ENCODE measurements around the gene RHOC.
A peak's percentile ranks its signal among the peaks of the same experiment; 100 is the strongest.

RHOC gene

GRCh38 chr1:112677501-112677900, 29.4 kb downstream of the RHOC start:
- DNase-seq: no peak

- DNase-seq: no peak
These were observed 30.4 kb downstream of the RHOC start for GRCh38 chr1:112676543-112676942.

- DNase-seq: no peak
These were observed 31.1 kb downstream of the RHOC start for GRCh38 chr1:112675728-112676381.

GRCh38 chr1:112674986-112675727, 31.8 kb downstream of the RHOC start:
- peak; percentile 77 for DNase-seq

GRCh38 chr1:112674440-112674985, 32.4 kb downstream of the RHOC start, which contains the start of gene MOV10:
TSS of gene MOV10 (plus strand) at chr1:112674659. CDS start at chr1:112674913, 254 bp downstream.
- DNase-seq: peak; percentile 90

GRCh38 chr1:112673592-112674439, 33.1 kb downstream of the RHOC start:
- DNase-seq: peak; percentile 55

- no peak for DNase-seq
These were observed 34.1 kb downstream of the RHOC start for GRCh38 chr1:112672842-112673241.

GRCh38 chr1:112672009-112672408, 34.9 kb downstream of the RHOC start:
- no peak for DNase-seq

- no peak for DNase-seq
These were observed 40.0 kb downstream of the RHOC start for GRCh38 chr1:112666946-112667345.

- no peak for DNase-seq
These were observed 41.1 kb downstream of the RHOC start for GRCh38 chr1:112665857-112666256.

- no peak for DNase-seq
These were observed 55.7 kb downstream of the RHOC start for GRCh38 chr1:112651205-112651604.

All from islet precursor cell (in vitro differentiated cells).